Breast epithelium (tissue), 4 donors: ENCODE measurements around the gene FAM98B. TPM values are rescaled to one million over a fixed set of nuclear protein-coding genes. Genes with fewer than 3 reads are reported as not detected.

Experiments
- DNase-seq, 2 donors: peaks; one replicate each; pipeline ENCODE4 v3.0.0-alpha.2; 2019; ENCODE audit warnings: low spot score in 2 of 2
- H3K27ac ChIP-seq, 2 donors: fragments of 200-600 bp; sonication (generic) in 1 of 2; one replicate each; pipeline ENCODE4 v1.5.1; 2016 to 2019; ENCODE audit warnings: mild to moderate bottlenecking in 1 of 2
- H3K27me3 ChIP-seq, 2 donors: fragments of 200-600 bp; sonication (generic) in 1 of 2; one replicate each; pipeline versions ENCODE4 v1.5.1 to v1.6.0; 2017 to 2019; ENCODE audit warnings: control low read depth in 1 of 2, mild to moderate bottlenecking in 1 of 2
- H3K36me3 ChIP-seq: fragments of 200-600 bp; one replicate; pipeline ENCODE4 v1.5.1; 2019
- H3K4me1 ChIP-seq, 2 donors: fragments of 200-600 bp; sonication (generic); one replicate each; pipeline ENCODE4 v1.5.1; 2016 to 2019; ENCODE audit warnings: control low read depth in 1 of 2
- H3K4me3 ChIP-seq, 3 donors: fragments of 200-600 bp; sonication (generic); 1 replicate in 2 of 3; 2 replicates in 1 of 3; pipeline ENCODE4 v1.5.1; 2016 to 2019; ENCODE audit warnings: mild to moderate bottlenecking in 3 of 3, moderate library complexity in 2 of 3
- H3K9me3 ChIP-seq, 2 donors: fragments of 200-600 bp; sonication (generic) in 1 of 2; one replicate each; pipeline ENCODE4 v1.5.1; 2016 to 2019; ENCODE audit warnings: control low read depth in 1 of 2
- POLR2A ChIP-seq: fragments of 450-650 bp; IDR thresholded peaks from one replicate; pipeline ENCODE4 v1.6.1; 2016; ENCODE audit warnings: antibody characterized with exemption, mild to moderate bottlenecking, moderate library complexity
- POLR2AphosphoS5 ChIP-seq, 3 donors: sonication (generic); formaldehyde crosslinking; IDR thresholded peaks; one replicate each; pipeline ENCODE4 v1.6.1; 2017; ENCODE audit warnings: antibody characterized with exemption in 3 of 3
- intact Hi-C: fragments of 100-400 bp; cut with DNase I; formaldehyde crosslinking; loops from one replicate; pipeline ENCODE4 v1.15.1; 2023; ENCODE audit warnings: low total_unique reads
- total RNA-seq, 3 donors: library from RNA; depleted of rRNA; stranded (reverse); fragments of >200 nt; gene quantifications; one replicate each; pipeline ENCODE4 v1.1.0, GENCODE V29; 2016
- TF ChIP-seq, protein P1 (sequence below), 3 donors: fragments of 450-650 bp; IDR thresholded peaks; one replicate each; pipeline ENCODE4 v1.5.1; 2016 to 2017; ENCODE audit warnings: antibody characterized with exemption in 3 of 3, mild to moderate bottlenecking in 3 of 3, moderate library complexity in 3 of 3

FAM98B gene
- total RNA-seq, 3 donors from 2014 or later: 12.0 to 14.6 (median 13.4) TPM

DNA sequence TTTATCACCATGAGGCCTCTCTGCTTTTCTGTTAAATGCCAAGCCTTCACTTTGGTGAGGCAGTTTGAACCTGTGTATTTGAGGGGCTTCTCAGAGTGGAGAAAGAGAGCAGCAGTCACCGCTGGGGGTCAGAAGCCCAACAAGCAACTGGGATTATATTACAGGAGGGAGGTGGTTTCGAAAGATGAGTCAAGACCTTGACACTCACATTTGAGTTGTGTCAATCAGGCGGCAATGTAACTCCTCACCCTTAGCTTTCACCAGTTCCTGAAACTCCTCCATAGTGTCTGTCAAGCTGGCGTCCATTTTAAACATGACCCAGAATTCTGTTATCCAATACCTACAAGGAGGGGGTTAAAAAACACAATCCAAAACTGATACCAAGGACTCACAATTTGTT, 64.2 kb downstream of the FAM98B start:
- DNase-seq: no peak
- Histone ChIP-seq H3K36me3 (no peaks in the 10 kb centered on the region), H3K4me3 (no peak overlapping the region), H3K27ac (no peak overlapping the region), H3K27me3 (no peaks in the 10 kb centered on the region), H3K9me3 (no peaks in the 10 kb centered on the region), H3K4me1 (no peaks in the 10 kb centered on the region)
- intact Hi-C loops: no loop called here
- TF ChIP-seq, protein P1, sequence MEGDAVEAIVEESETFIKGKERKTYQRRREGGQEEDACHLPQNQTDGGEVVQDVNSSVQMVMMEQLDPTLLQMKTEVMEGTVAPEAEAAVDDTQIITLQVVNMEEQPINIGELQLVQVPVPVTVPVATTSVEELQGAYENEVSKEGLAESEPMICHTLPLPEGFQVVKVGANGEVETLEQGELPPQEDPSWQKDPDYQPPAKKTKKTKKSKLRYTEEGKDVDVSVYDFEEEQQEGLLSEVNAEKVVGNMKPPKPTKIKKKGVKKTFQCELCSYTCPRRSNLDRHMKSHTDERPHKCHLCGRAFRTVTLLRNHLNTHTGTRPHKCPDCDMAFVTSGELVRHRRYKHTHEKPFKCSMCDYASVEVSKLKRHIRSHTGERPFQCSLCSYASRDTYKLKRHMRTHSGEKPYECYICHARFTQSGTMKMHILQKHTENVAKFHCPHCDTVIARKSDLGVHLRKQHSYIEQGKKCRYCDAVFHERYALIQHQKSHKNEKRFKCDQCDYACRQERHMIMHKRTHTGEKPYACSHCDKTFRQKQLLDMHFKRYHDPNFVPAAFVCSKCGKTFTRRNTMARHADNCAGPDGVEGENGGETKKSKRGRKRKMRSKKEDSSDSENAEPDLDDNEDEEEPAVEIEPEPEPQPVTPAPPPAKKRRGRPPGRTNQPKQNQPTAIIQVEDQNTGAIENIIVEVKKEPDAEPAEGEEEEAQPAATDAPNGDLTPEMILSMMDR (IDR thresholded peaks at IDR 0.05): no peak
- TF ChIP-seq POLR2AphosphoS5 (IDR thresholded peaks at IDR 0.05) (no peak), POLR2A (no peak)

DNA sequence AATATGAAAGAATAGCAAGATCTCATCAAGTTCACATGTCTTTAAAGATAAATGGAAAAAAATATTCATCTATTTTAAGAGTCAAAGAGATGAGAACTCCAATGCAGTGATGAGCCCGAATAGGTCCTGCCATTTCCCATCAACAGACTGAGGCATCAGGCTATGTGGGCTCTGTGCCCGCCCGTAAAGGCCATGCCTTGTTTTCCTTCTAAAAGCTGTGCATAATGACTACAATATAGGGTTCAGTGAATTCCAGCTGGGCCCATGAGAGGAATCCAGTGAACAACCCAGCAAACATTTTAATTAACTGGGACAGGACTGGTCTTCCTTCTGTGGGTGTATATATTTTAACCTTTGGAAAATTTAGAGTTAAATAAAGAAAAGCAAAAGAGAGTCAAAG, 66.1 kb downstream of the FAM98B start:
- Histone ChIP-seq H3K27ac (no peak overlapping the region), H3K36me3 (no peaks in the 10 kb centered on the region), H3K4me3 (no peak overlapping the region), H3K9me3 (no peaks in the 10 kb centered on the region), H3K27me3 (no peaks in the 10 kb centered on the region), H3K4me1 (no peaks in the 10 kb centered on the region)
- no peak for TF ChIP-seq POLR2AphosphoS5 (IDR thresholded peaks at IDR 0.05)
- TF ChIP-seq POLR2A: no peak
- TF ChIP-seq, protein P1 (IDR thresholded peaks at IDR 0.05): no peak
- no peak for DNase-seq
- intact Hi-C loops: loop anchor here (10.0 kb wide), 1 partner anchor 1735 kb away; no protein-coding TSS in a partner anchor

DNA sequence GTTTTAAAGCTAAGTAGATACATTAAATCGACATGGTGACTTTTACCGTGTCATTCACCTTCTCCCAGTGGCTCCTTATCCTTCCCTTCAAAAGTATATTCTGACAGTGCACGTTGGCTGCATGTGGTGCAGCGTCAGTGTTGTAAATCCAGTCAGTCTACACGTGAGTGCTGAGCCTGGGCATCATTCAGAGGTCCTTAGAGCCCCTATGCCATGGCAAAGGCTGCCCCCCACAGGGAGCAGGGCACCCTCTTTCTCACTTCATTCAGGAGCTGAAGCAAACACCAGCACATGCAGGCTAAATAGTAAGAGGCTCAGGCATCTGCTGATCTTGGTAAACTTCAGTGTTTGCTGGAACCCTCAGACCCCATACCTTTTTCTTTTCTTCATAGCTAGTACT, 67.4 kb downstream of the FAM98B start:
- H3K4me1 ChIP-seq: no peaks in the 10 kb centered on the region
- H3K27me3 ChIP-seq: no peaks in the 10 kb centered on the region
- no peak for DNase-seq
- H3K9me3 ChIP-seq: no peaks in the 10 kb centered on the region
- no peak overlapping the region for H3K27ac ChIP-seq
- TF ChIP-seq POLR2A (no peak), POLR2AphosphoS5 (IDR thresholded peaks at IDR 0.05) (no peak)
- TF ChIP-seq, protein P1 (IDR thresholded peaks at IDR 0.05): no peak
- intact Hi-C loops: loop anchor here (10.0 kb wide), 1 partner anchor 1737 kb away; no protein-coding TSS in a partner anchor
- no peaks in the 10 kb centered on the region for H3K36me3 ChIP-seq
- no peak overlapping the region for H3K4me3 ChIP-seq

DNA sequence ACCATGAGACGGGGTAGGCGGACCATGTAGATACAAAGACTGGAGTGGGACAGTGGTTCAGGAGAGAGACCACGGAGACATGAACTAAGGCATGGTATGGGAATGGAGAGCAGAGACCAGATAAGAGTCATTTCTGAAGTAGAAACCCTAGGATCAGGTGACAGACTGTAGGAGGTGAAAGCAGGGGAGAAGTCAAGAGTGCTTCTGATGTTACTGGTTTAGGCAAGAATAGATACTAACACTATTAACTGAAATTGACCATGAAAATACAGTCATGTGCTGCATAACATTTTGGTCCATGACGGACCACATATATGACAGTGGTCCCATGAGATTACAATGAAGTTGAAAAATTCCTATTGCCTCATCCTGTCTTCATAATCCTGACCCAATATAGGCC, 69.0 kb downstream of the FAM98B start:
- Histone ChIP-seq H3K9me3 (no peaks in the 10 kb centered on the region), H3K36me3 (no peaks in the 10 kb centered on the region), H3K4me3 (no peak overlapping the region), H3K27ac (no peak overlapping the region), H3K4me1 (no peaks in the 10 kb centered on the region), H3K27me3 (no peaks in the 10 kb centered on the region)
- intact Hi-C loops: loop anchor here (10.0 kb wide), 1 partner anchor 1738 kb away; no protein-coding TSS in a partner anchor
- TF ChIP-seq, protein P1 (IDR thresholded peaks at IDR 0.05): no peak
- TF ChIP-seq POLR2AphosphoS5 (IDR thresholded peaks at IDR 0.05): no peak
- no peak for TF ChIP-seq POLR2A
- no peak for DNase-seq

DNA sequence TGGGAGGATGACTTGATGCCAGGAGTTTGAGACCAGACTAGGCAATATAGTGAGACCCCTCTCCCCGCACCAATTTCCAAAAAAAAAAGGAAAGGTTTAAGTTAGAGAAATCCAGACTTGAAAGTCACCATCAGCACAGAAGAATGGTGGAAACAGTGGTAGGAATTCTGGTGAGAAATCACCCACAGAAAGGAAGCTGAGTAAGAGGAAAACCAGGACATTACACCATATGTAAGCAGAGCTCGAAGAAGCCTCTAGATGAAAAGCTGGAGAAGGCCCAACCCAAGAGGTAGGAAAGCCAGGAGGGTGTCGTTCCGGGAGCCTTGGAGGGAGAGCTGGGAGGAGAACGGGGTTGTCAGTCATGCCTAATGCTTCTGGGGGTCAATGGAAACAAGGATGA, 70.2 kb downstream of the FAM98B start:
- Histone ChIP-seq H3K4me3 (no peak overlapping the region), H3K4me1 (no peaks in the 10 kb centered on the region), H3K27ac (no peak overlapping the region), H3K9me3 (no peaks in the 10 kb centered on the region), H3K27me3 (no peaks in the 10 kb centered on the region), H3K36me3 (no peaks in the 10 kb centered on the region)
- intact Hi-C loops: loop anchor here (10.0 kb wide), 1 partner anchor 1739 kb away; no protein-coding TSS in a partner anchor
- TF ChIP-seq, protein P1 (IDR thresholded peaks at IDR 0.05): no peak
- TF ChIP-seq POLR2A (no peak), POLR2AphosphoS5 (IDR thresholded peaks at IDR 0.05) (no peak)
- no peak for DNase-seq
